HG03442 (cell line): ENCODE data around the gene IPPK.

ENCODE experiments used
- ATAC-seq: cut with Tn5 transposase; IDR thresholded peaks from one replicate; pipeline ENCODE4 v1.9.1; 2021; ENCODE audit warnings: mild to moderate bottlenecking, moderate library complexity; ENCODE audit not compliant: unreplicated experiment

Gene IPPK

GRCh38 chr9:92657296-92658094, 12.4 kb downstream of the IPPK start:
- no peak for ATAC-seq

- ATAC-seq: no peak
Observed at GRCh38 chr9:92656537-92656925, 13.4 kb downstream of the IPPK start.

- no peak for ATAC-seq
Observed at GRCh38 chr9:92655896-92656536, 13.9 kb downstream of the IPPK start.

- ATAC-seq: no peak
Observed at GRCh38 chr9:92655366-92655765, 14.6 kb downstream of the IPPK start.

- ATAC-seq: no peak
Observed at GRCh38 chr9:92654481-92655301, 15.2 kb downstream of the IPPK start.

GRCh38 chr9:92652461-92652860, 17.5 kb downstream of the IPPK start:
- ATAC-seq: no peak

- ATAC-seq: no peak
Observed at GRCh38 chr9:92650839-92651621, 18.9 kb downstream of the IPPK start.

- ATAC-seq: no peak
Observed at GRCh38 chr9:92650296-92650695, 19.6 kb downstream of the IPPK start.

- ATAC-seq: no peak
Observed at GRCh38 chr9:92649007-92649406, 20.9 kb downstream of the IPPK start.

- no peak for ATAC-seq
Observed at GRCh38 chr9:92648474-92648971, 21.4 kb downstream of the IPPK start.

- ATAC-seq: no peak
Observed at GRCh38 chr9:92647671-92648473, 22.1 kb downstream of the IPPK start.

GRCh38 chr9:92645041-92645440, 24.9 kb downstream of the IPPK start:
- no peak for ATAC-seq

GRCh38 chr9:92644278-92644677, 25.7 kb downstream of the IPPK start:
- no peak for ATAC-seq

GRCh38 chr9:92642564-92642963, 27.4 kb downstream of the IPPK start:
- no peak for ATAC-seq

GRCh38 chr9:92642041-92642451, 27.9 kb downstream of the IPPK start:
- ATAC-seq: no peak

- no peak for ATAC-seq
Observed at GRCh38 chr9:92641092-92641809, 28.7 kb downstream of the IPPK start.

GRCh38 chr9:92640398-92641091, 29.4 kb downstream of the IPPK start:
- no peak for ATAC-seq

- no peak for ATAC-seq
Observed at GRCh38 chr9:92639791-92640271, 30.1 kb downstream of the IPPK start.
